GM15510 (cell line): ENCODE results near the gene DUSP23.

Experiments used
- POLR2A ChIP-seq: IDR thresholded peaks from 3 replicates; pipeline ENCODE4 v1.6.1; 2011; ENCODE audit warnings: borderline replicate concordance; ENCODE audit not compliant: insufficient read length; ENCODE audit errors: extremely low read depth

DUSP23 gene

DNA sequence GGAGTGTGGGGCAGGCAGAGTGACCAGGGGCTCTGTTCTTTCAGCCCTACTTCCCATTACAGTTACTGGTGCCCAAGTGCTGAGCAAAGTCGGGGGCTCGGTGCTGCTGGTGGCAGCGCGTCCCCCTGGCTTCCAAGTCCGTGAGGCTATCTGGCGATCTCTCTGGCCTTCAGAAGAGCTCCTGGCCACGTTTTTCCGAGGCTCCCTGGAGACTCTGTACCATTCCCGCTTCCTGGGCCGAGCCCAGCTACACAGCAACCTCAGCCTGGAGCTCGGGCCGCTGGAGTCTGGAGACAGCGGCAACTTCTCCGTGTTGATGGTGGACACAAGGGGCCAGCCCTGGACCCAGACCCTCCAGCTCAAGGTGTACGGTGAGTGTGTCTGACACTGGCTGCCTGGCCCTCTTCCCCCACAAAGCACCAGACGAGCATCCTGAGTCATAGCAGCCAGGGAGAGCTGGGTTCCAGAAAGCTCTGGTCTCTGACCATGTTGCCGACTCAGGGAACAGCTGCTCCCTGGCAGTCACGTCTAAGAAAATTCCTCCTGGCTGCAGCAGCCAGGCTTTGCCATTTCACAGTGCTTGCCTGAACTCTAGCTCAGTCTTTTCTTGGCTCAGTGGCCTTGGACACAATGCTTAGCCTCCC, 49.2 kb downstream of the DUSP23 start:
- TF ChIP-seq POLR2A = no peak

DNA sequence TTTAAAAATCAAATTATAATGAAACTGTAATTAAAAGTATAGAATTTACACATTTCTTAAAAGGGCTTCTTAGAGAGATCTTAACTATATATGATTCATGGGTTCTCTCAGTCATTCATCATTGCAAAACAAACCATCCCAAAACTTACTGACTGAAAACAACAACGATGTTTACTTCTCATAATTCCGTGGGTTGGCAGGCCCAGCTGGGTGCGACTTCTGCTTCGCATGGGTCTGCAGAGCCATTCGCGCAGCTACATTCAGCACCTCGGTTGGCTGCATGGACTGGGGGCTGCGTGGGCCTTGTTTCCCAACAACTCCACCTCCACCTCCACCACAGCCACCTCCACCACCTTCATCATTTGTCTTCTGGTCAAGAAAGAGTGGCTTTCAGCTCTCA, 50.0 kb downstream of the DUSP23 start:
- no peak for TF ChIP-seq POLR2A

DNA sequence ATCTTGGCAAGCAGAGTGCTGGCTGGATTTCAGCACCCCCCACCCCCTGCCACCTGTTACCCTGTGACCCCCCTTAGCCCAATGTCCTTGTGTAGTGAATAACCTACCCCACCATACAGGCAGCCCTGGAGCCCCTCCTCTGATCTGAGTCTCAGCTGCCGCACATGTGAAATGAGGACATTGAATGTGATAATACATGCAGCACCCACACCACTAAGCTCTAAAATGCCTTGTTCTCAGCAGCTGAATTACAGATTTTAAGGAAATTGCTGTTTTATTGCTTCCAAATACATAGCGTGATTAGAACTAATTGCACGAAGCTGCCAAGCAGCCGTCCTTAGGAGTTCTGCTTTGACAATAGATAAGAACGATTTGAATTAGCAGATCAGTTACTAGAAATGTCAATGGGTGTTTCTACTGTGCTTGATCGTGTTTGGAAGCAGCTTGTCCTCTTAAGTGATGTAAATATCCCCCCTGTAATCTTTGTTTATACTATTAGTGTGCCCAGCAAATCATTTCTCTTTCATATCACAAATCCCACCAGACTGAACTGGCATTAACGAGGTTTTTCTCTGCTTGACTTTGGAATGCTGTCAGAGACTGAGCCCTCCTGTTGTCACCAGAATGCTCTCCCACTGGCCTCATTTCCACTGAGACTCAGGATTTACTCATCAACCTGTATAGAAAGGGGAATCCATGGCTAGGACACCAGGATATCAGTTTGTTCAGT, 50.8 kb downstream of the DUSP23 start:
- no peak for TF ChIP-seq POLR2A
